Iris pigment epithelial cell (primary cell): ENCODE results near the gene DVL1.
A peak's percentile ranks its signal among the peaks of the same experiment; 100 is the strongest.
"Not testable (repeated sequence)": the region's sequence is repeated elsewhere in the genome, so short reads cannot be mapped to it uniquely, and the experiment has no call there.

Experiments
- DNase-seq: peaks from one replicate; pipeline ENCODE4 v3.0.0-alpha.2; 2011; ENCODE audit warnings: low read depth

DVL1 gene

GRCh38 chr1:1324524-1325287, 24.5 kb downstream of the DVL1 start, which contains the start of the genes CPTP and INTS11:
CPTP (plus strand) TSS chr1:1324802; CDS start chr1:1326911, 2,109 bp downstream.
INTS11 (minus strand) TSS chr1:1324660; CDS start chr1:1324608, 52 bp downstream.
- peak; percentile 86 for DNase-seq

- DNase-seq = no peak
Measured at GRCh38 chr1:1324084-1324523, 25.1 kb downstream of the DVL1 start.

GRCh38 chr1:1322952-1323351, 26.3 kb downstream of the DVL1 start:
- DNase-seq = no peak

- DNase-seq = no peak
Measured at GRCh38 chr1:1322418-1322817, 26.8 kb downstream of the DVL1 start.

- DNase-seq = no peak
Measured at GRCh38 chr1:1321477-1321876, 27.7 kb downstream of the DVL1 start.

GRCh38 chr1:1320666-1321448, 28.4 kb downstream of the DVL1 start:
- DNase-seq = peak; percentile 17

- DNase-seq = no peak
Measured at GRCh38 chr1:1319646-1319941, 29.6 kb downstream of the DVL1 start.

GRCh38 chr1:1318777-1319645, 30.2 kb downstream of the DVL1 start:
- DNase-seq = no peak

GRCh38 chr1:1318131-1318652, 31.0 kb downstream of the DVL1 start:
- DNase-seq = peak; percentile 96

GRCh38 chr1:1317420-1317819, 31.8 kb downstream of the DVL1 start:
- DNase-seq = no peak

GRCh38 chr1:1316199-1316598, 33.0 kb downstream of the DVL1 start:
- not testable (repeated sequence) for DNase-seq

- DNase-seq = no peak
Measured at GRCh38 chr1:1315435-1315954, 33.7 kb downstream of the DVL1 start.

- DNase-seq = no peak
Measured at GRCh38 chr1:1314678-1315335, 34.4 kb downstream of the DVL1 start.

GRCh38 chr1:1314237-1314586, 35.0 kb downstream of the DVL1 start:
- DNase-seq = no peak

GRCh38 chr1:1313500-1314236, 35.5 kb downstream of the DVL1 start:
- DNase-seq = no peak

GRCh38 chr1:1312450-1313314, 36.5 kb downstream of the DVL1 start:
- DNase-seq = no peak

- DNase-seq = no peak
Measured at GRCh38 chr1:1311107-1312104, 37.8 kb downstream of the DVL1 start.

GRCh38 chr1:1310476-1311053, 38.7 kb downstream of the DVL1 start:
- DNase-seq = no peak
